Neural cell (in vitro differentiated cells): ENCODE data around the gene RSRC1. TPM values are rescaled to one million over a fixed set of nuclear protein-coding genes. Genes with fewer than 3 reads are reported as not detected.
A peak's percentile ranks its signal among the peaks of the same experiment; 100 is the strongest.

Source experiments
- H2AFZ ChIP-seq: fragments of 200-600, 300-800 bp; sonication (generic), shearing (Covaris generic); 2 replicates; pipeline ENCODE4 v1.6.0; 2014; ENCODE audit warnings: low read depth, mild to moderate bottlenecking, antibody characterized with exemption, low read length, moderate library complexity
- H3F3A ChIP-seq: fragments of 200-600 bp; shearing (Covaris generic); 2 replicates; pipeline ENCODE4 v1.6.1; 2016; ENCODE audit warnings: mild to moderate bottlenecking, moderate library complexity, mixed read lengths, antibody characterized with exemption, low read length; ENCODE audit not compliant: insufficient read depth, poor library complexity, severe bottlenecking
- H3K27ac ChIP-seq: fragments of 200-600, 300-800 bp; sonication (generic), shearing (Covaris generic); 2 replicates; pipeline ENCODE4 v1.5.1; 2014; ENCODE audit warnings: mild to moderate bottlenecking, low read length, moderate library complexity
- H3K27me3 ChIP-seq: fragments of 300-800, 200-600 bp; sonication (generic), shearing (Covaris generic); 2 replicates; pipeline ENCODE4 v1.6.0; 2014; ENCODE audit warnings: mild to moderate bottlenecking, low read depth, low read length, moderate library complexity; ENCODE audit not compliant: insufficient read depth
- H3K36me3 ChIP-seq: fragments of 300-800, 200-600 bp; sonication (generic), shearing (Covaris generic); 2 replicates; pipeline ENCODE4 v1.5.1; 2014; ENCODE audit warnings: mild to moderate bottlenecking, antibody characterized with exemption, low read length, moderate library complexity; ENCODE audit not compliant: insufficient read depth
- H3K4me2 ChIP-seq: fragments of 300-800, 200-600 bp; sonication (generic), shearing (Covaris generic); 2 replicates; pipeline ENCODE4 v1.6.0; 2014; ENCODE audit warnings: mild to moderate bottlenecking, low read length
- H3K4me3 ChIP-seq: fragments of 300-800, 200-600 bp; sonication (generic), shearing (Covaris generic); 2 replicates; pipeline ENCODE4 v1.5.1; 2014; ENCODE audit warnings: mild to moderate bottlenecking, low read length, moderate library complexity
- H3K79me2 ChIP-seq: fragments of 200-600 bp; shearing (Covaris generic); replicated peaks from 2 replicates; pipeline ENCODE4 v1.6.0; 2014; ENCODE audit warnings: mild to moderate bottlenecking, low read length, moderate library complexity; ENCODE audit not compliant: insufficient read depth
- H3K9ac ChIP-seq: fragments of 300-800, 200-600 bp; sonication (generic), shearing (Covaris generic); 2 replicates; pipeline ENCODE4 v1.6.1; 2016; ENCODE audit warnings: mild to moderate bottlenecking, low read length, mixed read lengths
- H3K9me2 ChIP-seq: fragments of 200-600 bp; shearing (Covaris generic); 2 replicates; pipeline ENCODE4 v1.6.1; 2016; ENCODE audit warnings: mild to moderate bottlenecking, low read length, mixed read lengths; ENCODE audit not compliant: insufficient read depth
- H3K9me3 ChIP-seq: fragments of 200-600, 300-800 bp; sonication (generic), shearing (Covaris generic); 2 replicates; pipeline ENCODE4 v1.6.1; 2016; ENCODE audit warnings: mild to moderate bottlenecking, mixed run types, low read length, moderate library complexity, mixed read lengths
- H4K20me1 ChIP-seq: fragments of 200-600 bp; shearing (Covaris generic); 2 replicates; pipeline ENCODE4 v1.6.1; 2016; ENCODE audit warnings: mild to moderate bottlenecking, mixed run types; ENCODE audit not compliant: insufficient read depth
- EP300 ChIP-seq: fragments of 450-650 bp; conservative IDR thresholded peaks from 2 replicates; pipeline ENCODE4 v1.6.1; 2014; ENCODE audit warnings: antibody characterized with exemption, mild to moderate bottlenecking, moderate library complexity; ENCODE audit not compliant: poor library complexity, severe bottlenecking
- EZH2 ChIP-seq: fragments of 200-600, 300-800 bp; shearing (Covaris generic), sonication (generic); IDR thresholded peaks from 2 replicates; pipeline ENCODE4 v1.6.1; 2014; ENCODE audit warnings: antibody characterized with exemption, low read length, borderline replicate concordance, mild to moderate bottlenecking; ENCODE audit not compliant: insufficient read depth, poor library complexity, severe bottlenecking
- MXI1 ChIP-seq: fragments of 450-650 bp; conservative IDR thresholded peaks from 2 replicates; pipeline ENCODE4 v1.6.1; 2014; ENCODE audit warnings: antibody characterized with exemption, mild to moderate bottlenecking; ENCODE audit not compliant: poor library complexity, severe bottlenecking
- POLR2AphosphoS5 ChIP-seq: IDR thresholded peaks from 2 replicates; pipeline ENCODE4 v1.6.1; 2012
- REST ChIP-seq: IDR thresholded peaks from 2 replicates; pipeline ENCODE4 v1.6.1; 2012; ENCODE audit warnings: borderline replicate concordance
- TAF1 ChIP-seq: IDR thresholded peaks from 2 replicates; pipeline ENCODE4 v1.6.1; 2012; ENCODE audit warnings: low read depth
- polyA plus RNA-seq: library from polyadenylated mRNA; depleted of rRNA; stranded (reverse); fragments of >200 nt; gene quantifications from 2 replicates; pipeline ENCODE4 v1.2.3, GENCODE V29; 2014

The RSRC1 gene
- polyA plus RNA-seq, 1 donor from 2014 or later: 28.1 TPM

DNA sequence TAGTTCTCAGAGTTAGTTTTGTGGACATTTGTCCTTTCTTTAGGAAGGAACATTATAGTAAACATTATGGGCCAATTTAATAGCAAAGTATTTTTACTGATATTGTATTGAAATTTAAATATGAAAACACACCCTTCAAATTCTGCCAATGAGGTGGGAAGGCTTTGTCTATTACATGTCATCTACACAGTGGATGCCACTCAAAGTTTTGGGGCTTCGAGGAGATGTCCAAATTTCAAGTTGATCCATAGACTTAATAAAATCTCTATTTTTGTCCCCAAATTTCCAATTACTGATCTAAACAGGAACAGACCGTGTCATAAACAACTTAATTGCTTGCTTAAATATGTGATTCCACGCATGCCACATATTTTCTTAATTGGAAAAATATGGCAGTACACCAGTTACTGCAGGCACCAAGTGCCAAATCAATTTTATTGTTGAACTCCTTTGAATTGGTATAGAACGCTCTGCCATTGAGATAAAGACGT, 5.4 kb upstream of the RSRC1 start:
- Histone ChIP-seq H3K9me2 (no peaks in the 10 kb centered on the region), H3K27ac (no peak overlapping the region), H3K4me2 (no peak overlapping the region), H3F3A (no peaks in the 10 kb centered on the region), H4K20me1 (no peaks in the 10 kb centered on the region), H3K79me2 (no peaks in the 10 kb centered on the region), H2AFZ (no peak overlapping the region), H3K27me3 (peaks cover 99% of the 10 kb centered on the region), H3K9me3 (no peaks in the 10 kb centered on the region), H3K36me3 (no peaks in the 10 kb centered on the region), H3K4me3 (no peak overlapping the region), H3K9ac (no peak overlapping the region)
- TF ChIP-seq EZH2: peak; percentile 30
- no peak for TF ChIP-seq EP300

DNA sequence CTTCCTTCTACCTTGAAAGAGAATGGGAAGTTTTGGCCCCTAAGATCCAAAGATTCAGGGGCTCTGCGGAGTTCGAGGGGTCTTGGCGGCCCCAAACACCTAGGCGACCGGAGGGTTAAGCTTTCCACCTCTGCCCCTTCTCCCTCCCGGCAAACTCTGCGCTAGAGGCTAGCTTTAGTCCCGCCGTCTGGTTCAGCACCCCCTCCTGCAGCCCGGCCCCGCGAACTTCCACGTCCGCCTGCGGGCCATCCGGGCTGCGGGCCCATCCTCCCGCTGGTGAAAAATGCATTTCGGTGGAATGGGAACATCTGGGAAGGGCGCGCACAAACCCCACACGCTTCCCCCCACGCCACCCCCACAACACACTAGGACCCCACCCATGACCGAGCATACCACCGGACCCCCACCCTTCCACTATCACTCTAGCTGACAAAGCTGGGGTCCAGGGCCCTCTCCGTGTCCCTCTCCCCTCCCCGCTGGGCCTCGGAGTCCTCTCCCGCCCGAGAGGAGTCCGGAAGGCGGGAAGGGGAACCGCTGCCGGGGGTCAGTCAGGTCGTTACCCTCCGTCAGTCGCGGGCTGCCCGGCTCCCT, 4.7 kb upstream of the RSRC1 start:
- H3K9me3 ChIP-seq: no peaks in the 10 kb centered on the region
- H4K20me1 ChIP-seq: no peaks in the 10 kb centered on the region
- peaks cover 94% of the 10 kb centered on the region for H3K27me3 ChIP-seq
- H3K4me2 ChIP-seq: no peak overlapping the region
- H3K9ac ChIP-seq: no peak overlapping the region
- H3K9me2 ChIP-seq: no peaks in the 10 kb centered on the region
- no peaks in the 10 kb centered on the region for H3K79me2 ChIP-seq
- no peak overlapping the region for H2AFZ ChIP-seq
- H3K4me3 ChIP-seq: peak overlapping the region; percentile 45
- TF ChIP-seq EZH2: peak; percentile 60
- peak; percentile 7 for TF ChIP-seq POLR2AphosphoS5
- no peak for TF ChIP-seq MXI1
- H3K36me3 ChIP-seq: no peaks in the 10 kb centered on the region
- no peak overlapping the region for H3K27ac ChIP-seq
- no peaks in the 10 kb centered on the region for H3F3A ChIP-seq

GRCh38 chr3:158105710-158106253, 4.1 kb upstream of the RSRC1 start:
- no peak overlapping the region for H3K4me2 ChIP-seq
- H4K20me1 ChIP-seq: no peaks in the 10 kb centered on the region
- no peak overlapping the region for H2AFZ ChIP-seq
- no peak overlapping the region for H3K9ac ChIP-seq
- no peaks in the 10 kb centered on the region for H3K36me3 ChIP-seq
- peak overlapping the region; percentile 45 for H3K4me3 ChIP-seq
- H3F3A ChIP-seq: no peaks in the 10 kb centered on the region
- H3K9me3 ChIP-seq: no peaks in the 10 kb centered on the region
- H3K27ac ChIP-seq: no peak overlapping the region
- H3K9me2 ChIP-seq: no peaks in the 10 kb centered on the region
- TF ChIP-seq EZH2 (peak; percentile 82), TAF1 (no peak)
- H3K79me2 ChIP-seq: peaks cover 2% of the 10 kb centered on the region
- peaks cover 89% of the 10 kb centered on the region for H3K27me3 ChIP-seq

DNA sequence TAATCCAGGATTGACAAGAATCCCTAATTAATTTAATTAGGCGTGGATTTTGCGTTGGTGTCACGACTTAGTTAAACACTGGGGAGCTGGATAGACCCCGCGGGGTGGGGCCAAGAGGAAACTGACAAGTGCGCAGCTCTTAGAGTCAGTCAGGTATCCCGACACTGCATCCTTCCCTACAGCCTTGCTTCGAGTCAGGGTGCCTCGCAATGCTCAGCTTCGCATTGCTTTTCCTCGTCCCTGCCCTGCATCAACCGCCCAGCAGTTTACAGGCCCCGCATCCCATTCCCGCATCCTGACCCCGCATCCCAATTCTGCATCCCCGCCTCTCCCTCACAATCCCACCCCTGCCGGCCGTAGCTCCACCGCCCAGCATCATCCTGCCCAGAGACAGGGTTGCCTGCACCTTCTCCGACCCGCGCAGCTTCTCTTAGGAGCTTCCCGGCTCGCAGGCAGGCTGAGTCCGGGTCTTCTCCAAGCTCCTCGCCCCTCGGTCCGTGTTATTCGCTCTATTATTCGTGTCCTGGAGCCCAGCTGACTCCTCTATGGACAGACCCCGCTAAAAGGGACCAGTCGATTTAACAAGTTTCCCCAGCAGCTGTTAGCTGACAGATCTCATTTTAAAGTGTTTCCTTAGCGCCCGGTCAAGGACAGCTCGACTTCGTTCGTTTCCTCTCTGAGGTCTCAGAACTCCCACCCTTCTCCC, 3.0 kb upstream of the RSRC1 start:
- Histone ChIP-seq H4K20me1 (no peaks in the 10 kb centered on the region), H2AFZ (no peak overlapping the region), H3K4me2 (no peak overlapping the region), H3K79me2 (peaks cover 13% of the 10 kb centered on the region), H3K36me3 (no peaks in the 10 kb centered on the region), H3F3A (no peaks in the 10 kb centered on the region), H3K27ac (no peak overlapping the region), H3K9me3 (no peaks in the 10 kb centered on the region), H3K27me3 (peaks cover 77% of the 10 kb centered on the region), H3K4me3 (peak overlapping the region; percentile 38), H3K9me2 (no peaks in the 10 kb centered on the region), H3K9ac (no peak overlapping the region)
- TF ChIP-seq REST (no peak), EP300 (no peak), POLR2AphosphoS5 (peak; percentile 42)
